NCI-H2171 treated with DMSO at 0.1 percent for 48 hours (cell line): ENCODE results near the gene KRT7.

ENCODE experiments used
- DNase-seq: peaks from one replicate; lab custom pipeline; 2025; lab: John Stamatoyannopoulos, UW

The KRT7 gene

DNA sequence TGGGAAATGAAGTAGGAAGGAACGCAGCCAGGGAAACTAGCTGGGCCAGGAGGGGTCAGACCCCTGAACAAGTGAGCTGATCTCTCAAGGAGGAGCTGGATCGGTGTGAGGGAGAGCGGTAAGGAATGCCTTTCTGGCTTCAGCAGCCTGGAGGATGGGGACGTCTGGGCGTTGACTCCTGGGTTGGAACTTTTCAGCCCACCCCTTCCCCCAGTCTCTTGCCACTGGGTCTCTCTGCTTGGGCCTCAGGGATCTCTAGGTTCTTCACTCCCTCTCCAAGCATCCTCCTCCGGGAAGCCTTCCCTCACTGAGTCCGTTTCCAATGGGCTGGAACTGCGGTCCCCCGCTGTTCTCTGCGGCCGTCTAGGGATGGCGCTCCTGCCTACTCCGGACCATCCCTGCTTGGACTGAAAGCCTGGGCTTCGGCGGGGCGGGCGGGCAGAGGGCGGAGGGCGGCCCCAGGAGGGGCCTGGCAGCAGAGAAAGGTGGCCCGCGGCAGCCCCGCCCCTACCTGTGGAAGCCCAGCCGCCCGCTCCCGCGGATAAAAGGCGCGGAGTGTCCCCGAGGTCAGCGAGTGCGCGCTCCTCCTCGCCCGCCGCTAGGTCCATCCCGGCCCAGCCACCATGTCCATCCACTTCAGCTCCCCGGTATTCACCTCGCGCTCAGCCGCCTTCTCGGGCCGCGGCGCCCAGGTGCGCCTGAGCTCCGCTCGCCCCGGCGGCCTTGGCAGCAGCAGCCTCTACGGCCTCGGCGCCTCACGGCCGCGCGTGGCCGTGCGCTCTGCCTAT lies at the start of gene KRT7:
Gene KRT7, plus strand, starts transcription at position 570 of the 788 bp plus-strand sequence. Its CDS starts 54 bp downstream, at position 624.
- no peak for DNase-seq

- DNase-seq = peak; percentile 65
Measured at GRCh38 chr12:52183544-52183910, 49.5 kb upstream of the KRT7 start.

GRCh38 chr12:52183971-52184370 lies 49.1 kb upstream of the KRT7 start:
- DNase-seq = no peak

GRCh38 chr12:52184813-52185212 lies 48.2 kb upstream of the KRT7 start:
- DNase-seq = no peak

- no peak for DNase-seq
Measured at GRCh38 chr12:52185400-52185967, 47.6 kb upstream of the KRT7 start.

- DNase-seq = no peak
Measured at GRCh38 chr12:52186118-52186840, 46.8 kb upstream of the KRT7 start.

- no peak for DNase-seq
Measured at GRCh38 chr12:52187206-52187605, 45.8 kb upstream of the KRT7 start.

DNA sequence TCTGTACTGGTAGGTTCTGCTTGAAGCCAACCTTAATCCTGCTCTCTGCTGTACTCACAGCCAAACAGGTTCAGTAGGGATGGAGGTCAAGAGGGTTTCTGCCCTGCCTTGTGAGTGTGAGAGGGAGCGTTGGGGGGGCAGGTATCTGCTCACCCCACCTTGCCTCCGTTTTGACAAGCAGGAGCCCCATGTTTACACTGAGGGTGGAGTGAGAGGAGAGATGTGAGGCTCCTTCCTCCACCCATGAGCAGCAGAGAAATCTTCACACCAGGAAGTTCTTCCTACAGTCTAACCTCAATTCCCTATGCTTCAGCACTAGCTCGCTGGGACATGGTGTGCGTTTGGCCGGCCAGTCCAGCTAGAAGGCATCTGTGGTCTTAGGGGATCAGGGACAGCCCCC lies 45.4 kb upstream of the KRT7 start:
- DNase-seq = no peak

DNA sequence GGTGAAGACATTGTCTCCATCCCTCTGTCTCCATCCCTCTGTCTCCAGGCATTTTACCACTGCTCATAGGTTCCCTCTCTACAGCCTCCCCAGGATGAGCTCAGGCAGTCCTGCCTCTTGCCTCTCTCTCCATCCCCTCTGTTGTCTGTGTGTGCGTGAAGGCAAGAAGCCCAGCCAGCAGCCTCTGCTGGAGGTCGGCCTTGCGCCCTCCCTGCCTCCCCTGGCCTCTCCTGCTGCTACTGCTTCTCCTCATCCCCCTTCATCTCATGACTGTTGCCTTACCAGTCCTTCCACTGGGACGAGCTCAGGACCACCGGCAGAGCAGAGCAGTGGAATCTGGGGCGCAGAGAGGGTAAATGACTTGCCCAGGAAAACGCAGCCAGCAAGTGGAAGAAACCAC lies 44.4 kb upstream of the KRT7 start:
- no peak for DNase-seq

GRCh38 chr12:52189376-52190174 lies 43.5 kb upstream of the KRT7 start:
- DNase-seq = no peak

DNA sequence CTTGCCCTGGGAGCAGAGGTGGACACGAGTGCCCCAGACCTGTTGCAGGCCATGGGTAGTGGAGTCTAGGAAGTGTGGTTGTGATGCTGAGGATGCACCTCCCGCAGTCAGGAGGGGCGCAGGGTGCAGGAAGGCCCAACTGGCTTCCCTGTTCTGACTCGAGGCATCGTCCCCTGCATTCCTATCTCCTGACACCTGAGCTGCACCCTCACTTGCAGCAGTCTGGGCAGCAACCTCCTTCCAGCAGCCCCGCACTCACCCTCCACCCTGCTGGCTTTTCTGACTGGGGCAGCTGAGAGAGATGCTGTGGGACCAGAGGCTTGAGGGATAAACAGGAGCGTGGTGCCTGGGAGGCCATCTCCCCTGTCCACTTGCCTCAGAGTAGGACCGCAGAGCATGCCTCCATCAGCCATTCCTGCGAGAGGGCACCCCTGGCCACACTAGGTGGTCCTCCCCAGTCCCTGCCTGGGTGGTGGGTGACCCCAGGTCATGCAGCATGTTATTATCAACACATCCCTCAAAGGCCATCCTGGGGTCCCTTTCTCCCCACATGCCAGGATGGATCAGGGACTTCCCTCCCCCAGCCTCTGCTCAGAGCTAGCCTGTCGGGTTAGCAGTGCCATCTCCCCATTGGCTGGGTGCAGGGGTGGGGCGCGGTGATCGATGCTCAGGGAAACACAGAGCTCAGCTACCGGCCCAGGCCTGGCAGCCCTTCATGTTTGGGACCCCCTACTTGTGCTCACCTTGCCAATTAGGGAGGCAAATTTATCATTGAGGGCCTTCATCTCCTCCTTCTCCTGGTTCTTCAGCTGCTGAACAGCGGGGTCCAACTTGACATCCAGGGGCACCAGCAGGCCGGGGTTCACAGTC lies 41.9 kb upstream of the KRT7 start:
- no peak for DNase-seq

DNA sequence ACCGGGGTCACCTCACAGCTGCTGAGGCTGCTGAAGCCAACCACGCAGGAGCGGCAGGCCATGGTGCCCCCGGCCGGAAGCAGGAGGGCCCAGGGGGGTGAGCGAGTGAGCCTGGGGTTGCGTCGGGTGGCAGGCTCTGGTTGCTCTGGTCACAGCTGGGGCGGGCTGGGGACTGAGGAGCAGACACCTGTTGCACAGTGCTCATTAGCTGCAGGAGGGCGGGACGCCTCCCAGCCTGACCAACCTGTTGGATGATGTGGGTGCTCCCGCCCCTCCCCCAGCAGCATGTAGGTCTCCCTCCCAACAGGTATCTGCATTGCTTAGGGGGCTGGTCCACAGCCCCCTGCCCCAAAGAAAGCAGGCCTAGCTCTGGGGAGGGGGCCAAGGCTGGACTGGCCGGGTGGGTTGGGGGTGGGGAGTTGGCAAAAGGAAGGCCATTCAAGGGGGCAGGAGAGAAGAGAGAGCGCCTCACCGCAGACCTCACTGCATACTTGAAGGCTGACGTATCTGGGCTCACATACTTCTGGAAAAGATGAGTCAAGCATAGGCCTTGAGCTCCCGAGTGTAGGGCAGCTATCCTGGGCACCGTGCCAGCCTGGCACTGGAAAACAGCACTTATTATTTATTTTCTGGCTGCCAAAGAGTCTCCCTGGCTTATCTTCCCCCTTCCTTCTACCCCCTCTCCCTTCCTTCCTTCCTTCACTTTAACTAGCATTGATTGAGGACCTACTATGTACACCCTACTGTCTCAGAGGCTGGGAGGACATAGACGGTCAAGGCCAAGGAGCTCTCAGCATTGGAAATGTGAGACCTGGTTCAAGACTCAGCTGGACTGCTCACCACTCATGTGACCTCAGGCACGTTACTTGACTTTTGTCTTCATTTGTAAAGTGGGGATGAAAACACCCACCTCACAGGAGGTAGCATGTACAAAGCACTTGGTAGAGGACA lies 40.9 kb upstream of the KRT7 start, which contains the start of gene KRT80:
Gene KRT80, minus strand, starts transcription at position 174 of the 951 bp plus-strand sequence. Its CDS starts 112 bp downstream, at position 62.
- DNase-seq = peak; percentile 76

- no peak for DNase-seq
Measured at GRCh38 chr12:52193532-52193931, 39.5 kb upstream of the KRT7 start.

DNA sequence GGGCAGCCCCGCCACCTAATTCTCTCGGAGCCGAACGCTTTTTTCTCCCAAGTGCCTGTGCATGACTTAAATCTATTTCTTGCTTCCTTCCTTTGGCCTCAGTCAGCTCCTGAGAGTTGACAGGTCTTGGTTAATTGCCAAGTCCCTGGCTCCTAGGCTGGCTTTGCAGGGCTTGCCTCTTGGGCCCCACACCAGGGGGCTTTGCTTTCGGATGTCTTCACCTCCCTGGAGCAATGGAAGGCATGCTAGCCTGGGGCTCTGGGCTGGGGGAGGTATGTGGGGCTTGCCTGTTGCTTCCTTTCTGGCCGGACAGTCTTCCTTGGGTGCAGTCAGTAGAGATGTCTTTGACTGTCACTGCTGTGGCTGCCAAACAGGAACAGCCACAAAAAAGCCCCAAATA lies 39.1 kb upstream of the KRT7 start:
- no peak for DNase-seq

GRCh38 chr12:52195065-52195730 lies 37.8 kb upstream of the KRT7 start:
- DNase-seq = no peak

DNA sequence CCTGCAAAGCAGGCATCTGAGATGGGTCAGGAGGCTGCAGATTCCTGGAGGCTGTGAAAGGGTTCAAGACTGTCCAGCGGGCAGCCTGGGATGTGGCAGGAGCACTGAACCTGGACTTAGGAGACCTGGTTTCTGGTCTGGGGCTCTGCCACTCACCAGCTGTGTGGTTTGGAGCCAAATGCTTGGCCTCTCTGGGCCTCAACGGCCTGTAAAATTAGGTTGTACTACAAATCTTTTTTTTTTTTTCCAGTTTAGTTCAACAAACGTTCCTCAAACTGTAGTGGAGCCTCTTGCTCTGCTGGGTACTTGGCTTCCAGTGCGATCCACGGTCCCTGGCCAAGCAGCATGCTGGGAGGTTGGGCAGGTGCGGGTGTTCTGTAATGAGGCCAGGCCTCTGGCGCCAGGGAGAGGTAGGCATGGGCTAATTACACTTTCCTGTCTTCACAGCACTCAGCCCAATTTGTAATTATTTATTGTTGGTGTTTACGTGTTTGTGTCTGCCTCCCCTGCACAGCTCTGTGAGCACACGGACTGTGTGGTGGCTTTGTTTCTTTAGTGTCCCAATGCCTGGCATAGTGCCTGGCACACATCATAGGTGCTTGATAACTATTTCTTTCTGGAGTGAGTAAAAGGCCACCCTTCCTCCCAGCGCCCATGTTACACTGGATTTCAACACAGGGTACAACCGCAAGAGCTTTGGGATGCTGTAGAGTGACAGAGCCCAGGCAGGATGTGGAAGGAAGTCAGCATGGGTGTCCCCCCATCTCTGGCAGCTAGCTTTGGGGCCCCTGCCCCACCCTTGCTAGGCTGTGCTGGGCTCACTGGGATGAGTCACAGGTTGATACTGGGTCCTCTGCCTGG lies 35.4 kb upstream of the KRT7 start:
- no peak for DNase-seq

- DNase-seq = no peak
Measured at GRCh38 chr12:52198454-52199215, 34.4 kb upstream of the KRT7 start.
